Measurements from ENCODE around the gene LMO3.

The LMO3 gene

GRCh38 chr12:16523951-16524331 is 82.0 kb downstream of the LMO3 start:
- TF ChIP-seq CTCF (IDR thresholded peaks at IDR 0.05; ENCODE audit: low read depth, low read length): no peak
- H3K4me3 ChIP-seq (ENCODE audit: low read depth, low read length): no peak overlapping the region
- no peak for DNase-seq (ENCODE audit: low read depth, low spot score)
- in situ Hi-C loops (cut with HindIII; ENCODE audit: low sequenced_read_pairs): no loop called here

DNA sequence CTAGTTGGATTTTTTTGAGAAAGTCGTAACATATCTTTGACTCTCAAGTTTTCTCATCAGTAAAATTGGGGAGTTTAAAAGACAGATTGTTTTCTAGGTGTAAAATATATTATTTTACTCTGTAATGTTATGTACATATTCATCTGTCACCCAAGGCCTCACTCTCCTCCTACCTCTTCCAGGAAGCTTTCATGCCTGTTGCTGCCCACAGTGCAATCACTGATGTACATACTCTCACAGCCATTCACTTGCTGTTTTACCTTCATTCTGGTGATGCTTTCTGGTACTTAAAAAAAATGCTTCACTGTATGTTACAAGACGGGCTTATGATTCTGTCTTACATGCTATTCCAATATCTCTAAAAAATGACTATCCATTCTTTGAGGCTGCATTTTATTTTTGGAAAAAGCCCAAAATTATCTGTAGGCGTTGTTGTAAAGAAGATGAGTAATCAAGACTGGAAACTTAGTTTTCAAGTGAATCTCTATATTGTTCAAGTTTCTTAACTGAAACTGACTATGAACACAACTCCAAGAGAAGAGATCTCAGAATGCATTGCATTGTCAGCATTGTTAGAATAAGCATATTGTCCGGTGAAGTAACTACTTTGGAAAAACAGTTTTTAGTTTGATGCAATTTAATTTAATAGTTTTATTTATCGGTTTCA is 82.5 kb downstream of the LMO3 start:
- no peak for TF ChIP-seq CTCF (IDR thresholded peaks at IDR 0.05; ENCODE audit: low read depth, low read length)
- in situ Hi-C loops (cut with HindIII; ENCODE audit: low sequenced_read_pairs): no loop called here
- no peak for DNase-seq (ENCODE audit: low read depth, low spot score)
- H3K4me3 ChIP-seq (ENCODE audit: low read depth, low read length): no peak overlapping the region

DNA sequence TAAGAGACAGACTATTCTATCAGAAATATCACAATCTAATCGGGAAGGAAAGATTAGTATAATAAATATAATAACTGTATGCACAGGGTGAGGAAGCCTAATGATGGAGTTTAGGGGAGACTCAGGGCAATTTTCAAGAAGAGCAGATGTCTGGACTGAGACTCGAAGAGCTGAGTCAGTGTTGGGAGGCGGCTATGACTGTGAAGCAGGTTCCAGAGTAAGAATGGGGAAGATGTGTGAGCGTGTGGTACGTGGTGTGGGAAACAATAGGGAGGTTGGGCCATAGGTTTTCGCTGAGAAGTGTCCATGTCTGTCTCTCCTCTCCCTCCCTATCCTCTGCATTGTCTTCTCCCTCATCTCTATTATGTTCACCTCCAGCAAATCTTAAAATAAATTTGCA is 85.6 kb downstream of the LMO3 start:
- no peak for DNase-seq (ENCODE audit: low read depth, low spot score)
- no peak overlapping the region for H3K4me3 ChIP-seq (ENCODE audit: low read depth, low read length)
- no peak for TF ChIP-seq CTCF (IDR thresholded peaks at IDR 0.05; ENCODE audit: low read depth, low read length)
- in situ Hi-C loops (cut with HindIII; ENCODE audit: low sequenced_read_pairs): no loop called here

- in situ Hi-C loops (cut with HindIII; ENCODE audit: low sequenced_read_pairs): no loop called here
- no peak for TF ChIP-seq CTCF (IDR thresholded peaks at IDR 0.05; ENCODE audit: low read depth, low read length)
- H3K4me3 ChIP-seq (ENCODE audit: low read depth, low read length): no peak overlapping the region
- DNase-seq (ENCODE audit: low read depth, low spot score): no peak
Measured at GRCh38 chr12:16515666-16516065, 90.3 kb downstream of the LMO3 start.

- no peak overlapping the region for H3K4me3 ChIP-seq (ENCODE audit: low read depth, low read length)
- in situ Hi-C loops (cut with HindIII; ENCODE audit: low sequenced_read_pairs): no loop called here
- TF ChIP-seq CTCF (IDR thresholded peaks at IDR 0.05; ENCODE audit: low read depth, low read length): no peak
- no peak for DNase-seq (ENCODE audit: low read depth, low spot score)
Measured at GRCh38 chr12:16513231-16513630, 92.7 kb downstream of the LMO3 start.

DNA sequence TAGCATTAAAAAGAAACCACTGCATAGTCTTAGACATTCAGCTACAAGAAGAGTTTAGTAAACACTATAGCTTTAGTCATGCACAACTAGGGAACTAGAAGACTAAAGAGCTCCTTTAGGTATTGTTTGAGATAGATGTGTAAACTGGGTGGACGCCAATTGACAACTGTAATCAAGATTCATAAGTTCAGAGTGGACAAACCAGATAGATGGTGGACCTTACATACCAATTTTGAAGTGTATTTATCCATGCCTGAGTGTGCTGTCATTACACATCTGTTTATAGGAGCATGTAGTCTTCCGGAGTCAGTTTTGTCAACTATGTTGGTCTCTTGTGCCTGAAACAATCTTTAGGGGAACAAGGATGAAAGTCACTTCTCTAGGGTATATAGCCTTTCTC is 96.6 kb downstream of the LMO3 start:
- no peak overlapping the region for H3K4me3 ChIP-seq (ENCODE audit: low read depth, low read length)
- in situ Hi-C loops (cut with HindIII; ENCODE audit: low sequenced_read_pairs): no loop called here
- no peak for DNase-seq (ENCODE audit: low read depth, low spot score)
- TF ChIP-seq CTCF (IDR thresholded peaks at IDR 0.05; ENCODE audit: low read depth, low read length): no peak

- TF ChIP-seq CTCF (IDR thresholded peaks at IDR 0.05; ENCODE audit: low read depth, low read length): no peak
- in situ Hi-C loops (cut with HindIII; ENCODE audit: low sequenced_read_pairs): no loop called here
- no peak overlapping the region for H3K4me3 ChIP-seq (ENCODE audit: low read depth, low read length)
- no peak for DNase-seq (ENCODE audit: low read depth, low spot score)
Measured at GRCh38 chr12:16506394-16506793, 99.6 kb downstream of the LMO3 start.

Measured in astrocyte of the spinal cord (primary cell).